HG02981 (cell line): ENCODE measurements around the gene KRTDAP.
A peak's percentile ranks its signal among the peaks of the same experiment; 100 is the strongest.
"Not testable (repeated sequence)": the region's sequence is repeated elsewhere in the genome, so short reads cannot be mapped to it uniquely, and the experiment has no call there.

Experiments used
- ATAC-seq: cut with Tn5 transposase; IDR thresholded peaks from one replicate; pipeline ENCODE4 v1.9.1; 2021; ENCODE audit warnings: mild to moderate bottlenecking, moderate library complexity; ENCODE audit not compliant: unreplicated experiment

Gene KRTDAP

GRCh38 chr19:35487656-35488182, 2.5 kb downstream of the KRTDAP start:
- ATAC-seq, result no peak

- no peak for ATAC-seq
Observed at GRCh38 chr19:35486268-35486708, 4.0 kb downstream of the KRTDAP start.

GRCh38 chr19:35484252-35485036, 5.8 kb downstream of the KRTDAP start:
- peak; percentile 82 for ATAC-seq

GRCh38 chr19:35483089-35483488, 7.2 kb downstream of the KRTDAP start:
- no peak for ATAC-seq

GRCh38 chr19:35478794-35479677, 11.2 kb downstream of the KRTDAP start:
- no peak for ATAC-seq

- ATAC-seq, result no peak
Observed at GRCh38 chr19:35476149-35476548, 14.1 kb downstream of the KRTDAP start.

GRCh38 chr19:35474594-35474993, 15.7 kb downstream of the KRTDAP start:
- ATAC-seq, result not testable (repeated sequence)

GRCh38 chr19:35474104-35474503, 16.2 kb downstream of the KRTDAP start:
- no peak for ATAC-seq

GRCh38 chr19:35471946-35472345, 18.3 kb downstream of the KRTDAP start:
- no peak for ATAC-seq

- ATAC-seq, result not testable (repeated sequence)
Observed at GRCh38 chr19:35471075-35471474, 19.2 kb downstream of the KRTDAP start.

- no peak for ATAC-seq
Observed at GRCh38 chr19:35470128-35470527, 20.1 kb downstream of the KRTDAP start.

- peak; percentile 65 for ATAC-seq
Observed at GRCh38 chr19:35468637-35469036, 21.6 kb downstream of the KRTDAP start.

GRCh38 chr19:35466259-35466658, 24.0 kb downstream of the KRTDAP start:
- no peak for ATAC-seq

GRCh38 chr19:35462956-35463355, 27.3 kb downstream of the KRTDAP start:
- ATAC-seq, result not testable (repeated sequence)

- ATAC-seq, result peak; percentile 53
Observed at GRCh38 chr19:35462476-35462953, 27.7 kb downstream of the KRTDAP start.

- not testable (repeated sequence) for ATAC-seq
Observed at GRCh38 chr19:35461788-35462187, 28.5 kb downstream of the KRTDAP start.

GRCh38 chr19:35461060-35461459, 29.2 kb downstream of the KRTDAP start:
- no peak for ATAC-seq

GRCh38 chr19:35460608-35461007, 29.7 kb downstream of the KRTDAP start:
- no peak for ATAC-seq

- ATAC-seq, result no peak
Observed at GRCh38 chr19:35459414-35460082, 30.7 kb downstream of the KRTDAP start.

GRCh38 chr19:35458731-35459391, 31.4 kb downstream of the KRTDAP start:
- ATAC-seq, result peak; percentile 33
